Suprapubic skin (tissue), 4 donors: Measurements from ENCODE around the gene AUTS2. TPM values are rescaled to one million over a fixed set of nuclear protein-coding genes. Genes with fewer than 3 reads are reported as not detected.

Experiments used
- DNase-seq, 2 donors: peaks; one replicate each; pipeline ENCODE4 v3.0.0-alpha.2; 2019; ENCODE audit warnings: low spot score in 2 of 2
- H3K27ac ChIP-seq: fragments of 200-600 bp; sonication (generic); one replicate; pipeline ENCODE4 v1.5.1; 2019
- H3K27me3 ChIP-seq: fragments of 200-600 bp; sonication (generic); one replicate; pipeline ENCODE4 v1.5.1; 2019
- H3K36me3 ChIP-seq: fragments of 200-600 bp; sonication (generic); one replicate; pipeline ENCODE4 v1.5.1; 2019
- H3K4me1 ChIP-seq: fragments of 200-600 bp; sonication (generic); one replicate; pipeline ENCODE4 v1.5.1; 2019
- H3K4me3 ChIP-seq: fragments of 200-600 bp; sonication (generic); one replicate; pipeline ENCODE4 v1.5.1; 2019; ENCODE audit warnings: mild to moderate bottlenecking
- H3K9me3 ChIP-seq: fragments of 200-600 bp; sonication (generic); one replicate; pipeline ENCODE4 v1.5.1; 2019
- CTCF ChIP-seq, 2 donors: fragments of 200-600 bp in 1 of 2; fragments of 450-650 bp in 1 of 2; sonication (generic) in 1 of 2; IDR thresholded peaks; one replicate each; pipeline ENCODE4 v1.5.1; 2016 to 2019; ENCODE audit warnings: antibody characterized with exemption in 2 of 2, mild to moderate bottlenecking in 1 of 2, moderate library complexity in 1 of 2
- EP300 ChIP-seq: sonication (generic); formaldehyde crosslinking; IDR thresholded peaks from one replicate; pipeline ENCODE4 v1.6.1; 2017; ENCODE audit warnings: antibody characterized with exemption
- POLR2A ChIP-seq, 2 donors: fragments of 450-650 bp; IDR thresholded peaks; one replicate each; pipeline ENCODE4 v1.6.1; 2017; ENCODE audit warnings: antibody characterized with exemption in 2 of 2, mild to moderate bottlenecking in 2 of 2, moderate library complexity in 2 of 2
- POLR2AphosphoS5 ChIP-seq, 3 donors: sonication (generic); formaldehyde crosslinking; IDR thresholded peaks; one replicate each; pipeline ENCODE4 v1.6.1; 2017; ENCODE audit warnings: antibody characterized with exemption in 3 of 3
- WGBS: methylation state at CpG from one replicate; pipeline ENCODE4 v1.1.5; 2018; 5-methylcytosine and 5-hydroxymethylcytosine counted together
- total RNA-seq, 4 donors: library from RNA; depleted of rRNA; stranded (reverse); fragments of >200 nt; gene quantifications; one replicate each; pipeline ENCODE4 v1.1.0, GENCODE V29; 2016

Gene AUTS2
- total RNA-seq, 4 donors from 2014 or later, result 31.0 to 102 (median 56.4) TPM

DNA sequence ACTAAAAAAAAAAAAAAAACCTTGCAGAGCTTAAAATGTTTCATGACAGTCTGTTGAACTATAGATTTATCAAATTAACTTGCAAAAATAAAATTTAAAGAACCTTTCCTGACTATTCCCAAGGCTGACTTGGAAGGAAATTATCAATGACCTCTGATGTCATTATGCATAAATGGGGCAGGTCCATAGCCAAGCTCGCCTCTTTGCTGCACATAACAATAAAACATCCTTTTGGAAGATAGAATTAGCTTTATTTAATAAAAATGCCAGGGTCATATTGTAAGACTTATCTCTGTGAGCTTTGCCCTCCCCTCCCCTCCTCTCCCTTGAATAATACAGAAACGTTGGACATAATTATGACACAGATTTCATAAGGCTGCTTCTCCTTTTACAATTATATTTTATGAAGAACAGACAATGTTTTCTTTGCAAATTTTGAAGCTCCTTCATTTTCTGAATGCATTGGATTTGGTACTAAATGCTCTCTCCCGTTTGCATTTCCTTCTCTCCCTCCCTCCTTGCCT is 444.8 kb downstream of the AUTS2 start:
- DNase-seq, result no peak
- WGBS, result 63% methylated on average over 3 of the region's 3 CpGs

DNA sequence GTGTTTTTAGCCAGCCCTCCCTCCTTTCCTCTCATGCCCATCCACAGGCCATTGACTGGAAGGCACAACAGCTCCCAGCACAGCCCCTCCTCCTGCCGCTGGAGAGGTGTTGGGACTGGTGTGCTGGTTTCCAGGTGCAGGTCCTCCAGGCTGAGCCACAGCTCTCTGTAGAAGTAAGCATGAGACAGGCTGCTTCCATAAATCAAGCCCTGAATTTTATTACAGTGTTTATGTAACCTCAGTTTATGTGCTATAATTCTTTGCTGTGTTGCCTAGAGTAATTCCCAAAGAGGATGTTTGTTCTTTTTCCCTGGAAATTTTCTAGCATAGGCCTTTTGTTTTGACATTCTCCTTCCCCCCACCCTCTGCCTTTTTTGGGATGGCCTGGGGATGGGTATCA is 445.8 kb downstream of the AUTS2 start:
- WGBS, result 27% methylated on average over 1 of the region's 1 CpG
- Histone ChIP-seq H3K9me3 (no peaks in the 10 kb centered on the region), H3K36me3 (no peaks in the 10 kb centered on the region), H3K27ac (no peak overlapping the region), H3K4me3 (no peak overlapping the region), H3K4me1 (peaks cover 11% of the 10 kb centered on the region), H3K27me3 (no peaks in the 10 kb centered on the region)
- no peak for TF ChIP-seq CTCF (IDR thresholded peaks at IDR 0.05)
- no peak for TF ChIP-seq POLR2A (IDR thresholded peaks at IDR 0.05)
- TF ChIP-seq EP300, result no peak
- no peak for TF ChIP-seq POLR2AphosphoS5 (IDR thresholded peaks at IDR 0.05)
- no peak for DNase-seq

More for the DNA sequence above, 444.8 kb downstream of the AUTS2 start:
- no peak overlapping the region for H3K27ac ChIP-seq
- H3K4me3 ChIP-seq, result no peak overlapping the region
- peaks cover 11% of the 10 kb centered on the region for H3K4me1 ChIP-seq
- no peaks in the 10 kb centered on the region for H3K9me3 ChIP-seq
- no peaks in the 10 kb centered on the region for H3K27me3 ChIP-seq
- no peak for TF ChIP-seq EP300
- TF ChIP-seq POLR2A (IDR thresholded peaks at IDR 0.05), result no peak
- TF ChIP-seq CTCF (IDR thresholded peaks at IDR 0.05), result no peak
- no peak for TF ChIP-seq POLR2AphosphoS5 (IDR thresholded peaks at IDR 0.05)
- no peaks in the 10 kb centered on the region for H3K36me3 ChIP-seq

GRCh38 chr7:70044525-70044924 is 446.2 kb downstream of the AUTS2 start:
- no peak overlapping the region for H3K4me3 ChIP-seq
- H3K4me1 ChIP-seq, result peaks cover 11% of the 10 kb centered on the region
- H3K9me3 ChIP-seq, result no peaks in the 10 kb centered on the region
- H3K27ac ChIP-seq, result no peak overlapping the region
- no peak for DNase-seq
- TF ChIP-seq EP300 (no peak), POLR2A (IDR thresholded peaks at IDR 0.05) (no peak), POLR2AphosphoS5 (IDR thresholded peaks at IDR 0.05) (no peak), CTCF (IDR thresholded peaks at IDR 0.05) (no peak)
- 93% methylated on average over 4 of the region's 4 CpGs for WGBS
- H3K27me3 ChIP-seq, result no peaks in the 10 kb centered on the region
- no peaks in the 10 kb centered on the region for H3K36me3 ChIP-seq

DNA sequence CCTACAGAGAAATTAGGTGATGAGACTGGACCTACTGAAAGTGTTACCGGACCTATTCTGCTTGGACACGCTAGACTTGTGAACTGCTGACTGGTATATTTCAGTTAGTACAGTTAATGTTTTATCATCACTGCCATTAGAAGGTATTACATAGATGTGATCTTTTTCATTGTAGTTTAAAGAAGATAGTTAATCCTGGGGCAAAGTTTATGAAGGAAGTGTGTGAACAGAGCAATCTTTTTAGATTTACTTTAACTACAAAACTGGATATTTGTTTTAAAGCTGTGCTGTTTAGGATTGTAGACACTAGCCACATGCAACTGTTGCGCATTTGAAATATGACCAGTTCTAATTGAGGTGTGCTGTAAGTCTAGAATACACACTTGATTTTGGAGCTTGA is 446.7 kb downstream of the AUTS2 start:
- no peaks in the 10 kb centered on the region for H3K27me3 ChIP-seq
- no peak overlapping the region for H3K4me3 ChIP-seq
- no peak for DNase-seq
- 100% methylated on average over 3 of the region's 3 CpGs for WGBS
- H3K9me3 ChIP-seq, result no peaks in the 10 kb centered on the region
- TF ChIP-seq CTCF (IDR thresholded peaks at IDR 0.05), result no peak
- TF ChIP-seq POLR2A (IDR thresholded peaks at IDR 0.05), result no peak
- no peak for TF ChIP-seq EP300
- no peak for TF ChIP-seq POLR2AphosphoS5 (IDR thresholded peaks at IDR 0.05)
- H3K36me3 ChIP-seq, result no peaks in the 10 kb centered on the region
- H3K27ac ChIP-seq, result no peak overlapping the region
- peaks cover 11% of the 10 kb centered on the region for H3K4me1 ChIP-seq

GRCh38 chr7:70047384-70047783 is 449.1 kb downstream of the AUTS2 start:
- DNase-seq, result no peak
- Histone ChIP-seq H3K4me1 (peaks cover 9% of the 10 kb centered on the region), H3K27ac (no peak overlapping the region), H3K27me3 (no peaks in the 10 kb centered on the region), H3K4me3 (no peak overlapping the region), H3K9me3 (no peaks in the 10 kb centered on the region), H3K36me3 (no peaks in the 10 kb centered on the region)
- 94% methylated on average over 1 of the region's 1 CpG for WGBS
- TF ChIP-seq POLR2A (IDR thresholded peaks at IDR 0.05) (no peak), EP300 (no peak), CTCF (IDR thresholded peaks at IDR 0.05) (no peak), POLR2AphosphoS5 (IDR thresholded peaks at IDR 0.05) (no peak)
